SH-SY5Y (cell line): ENCODE data around the gene TERB1.

Experiments
- GATA2 ChIP-seq: IDR thresholded peaks from 2 replicates; pipeline ENCODE4 v1.6.1; 2011; ENCODE audit warnings: mild to moderate bottlenecking, low read depth, low read length
- GATA3 ChIP-seq: IDR thresholded peaks from 2 replicates; pipeline ENCODE4 v1.6.1; 2011; ENCODE audit warnings: low read depth, mild to moderate bottlenecking, low read length, moderate library complexity

TERB1 gene

GRCh38 chr16:66790130-66790733 is 11.2 kb downstream of the TERB1 start:
- TF ChIP-seq GATA2 (no peak), GATA3 (no peak)

DNA sequence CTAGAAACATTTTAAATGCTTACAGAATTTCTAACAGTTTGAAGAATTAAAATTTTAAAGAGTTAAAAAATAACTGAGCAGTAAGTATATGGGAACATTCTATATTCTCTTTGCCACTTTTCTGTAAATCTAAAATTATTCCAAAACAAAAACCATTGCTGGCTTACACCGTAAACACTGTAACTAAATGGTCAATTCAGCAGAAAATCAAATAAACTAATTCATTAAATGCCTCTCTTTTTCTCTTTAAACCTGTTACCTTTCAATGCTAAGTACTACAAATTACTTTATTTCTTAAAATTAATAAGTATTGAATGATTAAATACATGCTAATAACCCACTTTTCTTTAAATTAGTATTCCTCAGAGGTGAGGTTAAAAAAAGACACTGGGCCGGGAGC is 14.0 kb downstream of the TERB1 start:
- TF ChIP-seq GATA3, result no peak
- no peak for TF ChIP-seq GATA2

GRCh38 chr16:66786551-66786950 is 14.8 kb downstream of the TERB1 start:
- TF ChIP-seq GATA2 (no peak), GATA3 (no peak)

GRCh38 chr16:66776457-66776856 is 24.9 kb downstream of the TERB1 start:
- no peak for TF ChIP-seq GATA3
- no peak for TF ChIP-seq GATA2

DNA sequence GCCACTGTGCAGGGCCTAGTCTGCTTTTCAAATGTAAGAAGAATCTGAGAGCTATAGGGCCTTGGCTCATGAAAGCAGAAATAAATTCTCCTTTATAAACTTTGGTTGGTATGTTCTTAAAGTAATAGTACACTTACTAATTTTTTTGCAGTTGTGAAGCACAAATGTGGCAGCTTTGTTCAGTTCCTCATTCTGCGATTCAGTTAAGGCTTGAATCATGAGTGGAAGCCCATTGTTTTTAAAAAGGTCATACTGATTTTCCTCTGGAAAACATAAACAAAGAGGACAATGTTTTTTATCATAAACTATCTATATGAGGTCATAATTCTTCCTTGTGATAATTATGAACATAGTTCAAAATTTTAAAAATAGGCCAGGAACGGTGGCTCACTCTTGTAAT is 26.4 kb downstream of the TERB1 start:
- no peak for TF ChIP-seq GATA2

GRCh38 chr16:66758086-66758485 is 43.3 kb downstream of the TERB1 start:
- TF ChIP-seq GATA2 (no peak), GATA3 (no peak)

GRCh38 chr16:66754819-66755218 is 46.6 kb downstream of the TERB1 start:
- TF ChIP-seq GATA3 (no peak), GATA2 (no peak)

- TF ChIP-seq GATA2 (no peak), GATA3 (no peak)
Measured at GRCh38 chr16:66754211-66754610, 47.2 kb downstream of the TERB1 start.

DNA sequence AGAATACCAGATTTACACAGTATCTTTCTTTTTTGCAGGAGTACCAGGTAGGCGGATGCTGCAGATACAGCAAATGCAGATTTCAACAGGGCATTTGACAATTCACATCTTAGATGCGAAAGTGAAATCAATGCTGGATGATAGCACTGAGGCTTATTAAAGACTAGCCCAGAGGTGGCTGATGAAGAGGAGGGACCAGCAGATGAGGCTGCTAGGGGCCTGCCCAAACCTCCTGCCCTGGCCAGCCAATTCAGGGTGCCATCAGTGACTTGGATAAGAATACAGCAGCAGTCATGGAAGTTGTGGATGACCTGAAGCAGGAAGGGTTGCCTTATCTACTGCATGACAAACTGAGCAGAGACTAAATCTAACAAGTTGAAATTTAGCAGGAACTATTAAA is 48.4 kb downstream of the TERB1 start:
- TF ChIP-seq GATA2 (no peak), GATA3 (no peak)

- TF ChIP-seq GATA3 (no peak), GATA2 (no peak)
Measured at GRCh38 chr16:66752379-66752778, 49.0 kb downstream of the TERB1 start.

DNA sequence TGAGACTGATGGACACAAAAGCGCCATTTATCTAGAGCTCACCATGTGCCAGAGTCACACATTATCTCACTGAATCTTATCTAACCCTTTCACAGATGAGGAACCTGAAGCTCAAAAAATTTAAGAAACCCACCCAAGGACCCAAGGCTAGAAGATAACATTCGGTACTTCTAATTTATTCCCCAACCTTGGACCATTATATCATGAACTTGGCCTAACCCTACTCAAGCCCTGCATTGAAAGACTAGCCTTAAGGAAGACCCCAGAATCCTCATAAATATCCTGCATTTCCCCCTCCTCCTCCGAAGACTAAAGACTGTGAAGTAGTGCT is 49.4 kb downstream of the TERB1 start:
- no peak for TF ChIP-seq GATA3
- no peak for TF ChIP-seq GATA2

- TF ChIP-seq GATA2 (no peak), GATA3 (no peak)
Measured at GRCh38 chr16:66751303-66751991, 49.9 kb downstream of the TERB1 start, which contains the start of gene DYNC1LI2. Gene DYNC1LI2, minus strand, starts transcription at chr16:66751609. Its CDS starts 18 bp downstream, at chr16:66751591.

GRCh38 chr16:66751053-66751302 is 50.4 kb downstream of the TERB1 start:
- TF ChIP-seq GATA3 (no peak), GATA2 (no peak)

- TF ChIP-seq GATA3, result no peak
- no peak for TF ChIP-seq GATA2
Measured at GRCh38 chr16:66750279-66751052, 50.9 kb downstream of the TERB1 start.

DNA sequence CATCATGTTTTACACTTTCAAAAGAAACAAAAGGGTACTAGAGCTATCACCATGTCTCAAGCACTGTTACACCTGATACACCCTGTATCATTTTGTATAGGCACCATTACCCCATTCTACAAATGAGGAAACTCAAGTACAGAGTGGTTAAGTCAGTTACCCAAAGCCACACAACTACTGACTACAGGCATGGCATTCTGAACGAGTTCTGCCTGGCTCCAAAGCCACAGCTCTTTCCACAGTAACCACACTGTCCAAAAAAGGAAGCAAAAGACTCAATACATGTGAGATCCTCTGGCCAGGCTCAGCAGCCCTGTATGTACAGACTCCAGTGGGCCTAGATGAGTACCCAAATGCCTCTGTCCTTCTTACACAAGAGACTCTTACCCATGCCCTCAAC is 54.7 kb downstream of the TERB1 start:
- TF ChIP-seq GATA2, result no peak
- TF ChIP-seq GATA3, result no peak

DNA sequence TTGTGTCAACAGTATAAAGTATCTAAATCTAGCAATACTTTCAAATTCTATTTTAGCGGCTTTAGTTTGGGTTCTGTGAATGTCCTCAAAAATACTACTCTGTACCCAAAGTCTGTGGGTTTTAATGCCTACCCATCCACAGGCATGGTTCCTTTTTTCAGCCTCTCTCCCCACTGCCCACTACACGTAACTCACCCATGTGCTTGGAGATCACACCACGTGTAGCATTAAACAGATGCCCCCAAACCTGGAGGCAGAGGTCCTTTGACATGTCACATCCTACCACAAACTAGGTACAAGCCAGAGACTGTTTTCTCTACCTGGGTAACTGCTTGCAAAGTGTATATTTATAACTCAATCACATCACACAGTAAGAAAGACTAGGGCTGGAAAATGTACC is 55.3 kb downstream of the TERB1 start:
- TF ChIP-seq GATA2, result no peak
- TF ChIP-seq GATA3, result no peak
